NCI-H82 (cell line): ENCODE data around the gene TMEM219.
"Not testable (repeated sequence)": the region's sequence is repeated elsewhere in the genome, so short reads cannot be mapped to it uniquely, and the experiment has no call there.

ENCODE experiments used
- DNase-seq: peaks from one replicate; lab custom pipeline; 2025; lab: John Stamatoyannopoulos, UW

Gene TMEM219, protein sequence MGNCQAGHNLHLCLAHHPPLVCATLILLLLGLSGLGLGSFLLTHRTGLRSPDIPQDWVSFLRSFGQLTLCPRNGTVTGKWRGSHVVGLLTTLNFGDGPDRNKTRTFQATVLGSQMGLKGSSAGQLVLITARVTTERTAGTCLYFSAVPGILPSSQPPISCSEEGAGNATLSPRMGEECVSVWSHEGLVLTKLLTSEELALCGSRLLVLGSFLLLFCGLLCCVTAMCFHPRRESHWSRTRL

GRCh38 chr16:29961479-29962343 is at the start of gene TMEM219:
Gene TMEM219 (plus strand): TSS chr16:29962079. CDS start chr16:29963144, 1,065 bp downstream.
- DNase-seq = peak; percentile 88

DNA sequence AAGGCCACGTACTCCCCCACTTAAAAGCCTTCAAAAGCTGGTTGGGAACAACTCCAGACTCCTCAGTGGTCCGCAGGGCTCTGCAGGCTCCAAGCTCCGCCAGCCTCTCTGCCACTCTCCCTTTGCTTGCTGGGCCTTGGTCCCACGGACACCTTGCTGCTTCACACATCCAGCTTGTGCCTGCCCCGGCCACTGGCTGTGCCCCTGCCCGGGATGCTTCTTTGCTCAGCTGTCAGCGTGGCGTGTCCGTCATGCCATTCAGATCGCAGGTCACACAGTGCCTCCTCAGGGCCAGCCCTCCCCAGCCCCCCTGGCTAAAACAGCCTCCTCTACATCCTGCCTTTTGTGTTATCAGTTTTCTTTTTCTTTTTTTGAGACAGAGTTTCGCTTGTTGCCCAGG is 49.8 kb upstream of the TMEM219 start:
- DNase-seq = no peak

DNA sequence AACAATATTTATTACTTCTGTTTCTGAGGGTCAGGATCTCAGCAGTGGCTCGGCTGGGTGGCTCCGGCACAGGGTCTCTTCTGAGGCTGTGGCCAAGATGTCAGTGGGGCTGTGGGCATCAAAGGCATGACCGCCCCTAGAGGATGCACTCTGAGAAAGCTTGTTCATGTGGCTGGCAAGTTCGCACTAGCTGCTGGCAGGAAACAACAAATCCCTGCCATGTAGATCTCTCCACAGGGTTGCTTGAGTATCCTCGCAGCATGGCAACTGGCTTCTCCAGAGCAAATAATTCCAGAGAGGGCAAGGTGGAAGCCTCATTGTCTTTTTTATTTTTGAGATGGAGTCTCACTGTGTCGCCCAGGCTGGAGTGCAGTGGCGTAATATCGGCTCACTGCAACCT is 48.4 kb upstream of the TMEM219 start:
- DNase-seq = no peak

- no peak for DNase-seq
Observed at GRCh38 chr16:29915590-29916247, 46.2 kb upstream of the TMEM219 start.

DNA sequence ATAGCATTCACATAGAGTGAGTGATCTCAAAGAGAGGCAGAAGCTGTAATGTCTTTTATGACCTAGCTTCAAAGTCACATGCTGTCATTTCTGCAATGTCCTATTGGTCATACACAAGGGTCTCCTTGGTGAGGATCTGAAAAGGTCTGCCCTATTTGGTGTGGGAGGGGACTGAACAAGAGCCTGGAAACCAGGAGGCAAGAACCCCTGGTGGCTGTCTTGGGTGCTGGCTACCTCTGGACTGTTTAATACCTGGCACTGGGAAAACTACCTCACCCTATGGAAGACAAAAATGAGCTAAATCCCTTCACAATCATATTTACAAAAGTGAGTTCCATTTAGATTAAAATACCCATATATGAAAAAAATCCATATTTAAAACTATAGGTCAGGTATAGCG is 44.9 kb upstream of the TMEM219 start:
- no peak for DNase-seq

- DNase-seq = no peak
Observed at GRCh38 chr16:29920288-29921033, 41.4 kb upstream of the TMEM219 start.

DNA sequence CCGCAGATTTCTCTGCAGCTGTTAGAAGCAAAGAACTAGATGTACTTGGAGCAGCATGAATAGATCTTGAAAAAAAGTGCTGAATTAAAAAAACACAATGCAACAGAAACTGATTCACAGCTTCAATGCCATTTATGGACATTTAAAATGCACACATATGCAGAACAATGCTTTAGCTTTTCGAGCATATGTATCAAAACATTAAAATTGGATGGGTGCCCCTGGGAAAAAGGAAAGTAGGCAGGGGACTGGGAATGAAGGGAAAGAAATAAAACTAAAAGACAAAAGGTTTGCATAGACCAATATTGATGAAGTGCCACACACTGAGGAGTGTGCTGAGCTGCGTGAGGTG is 40.9 kb upstream of the TMEM219 start:
- no peak for DNase-seq

GRCh38 chr16:29922326-29922725 is 39.6 kb upstream of the TMEM219 start:
- no peak for DNase-seq

DNA sequence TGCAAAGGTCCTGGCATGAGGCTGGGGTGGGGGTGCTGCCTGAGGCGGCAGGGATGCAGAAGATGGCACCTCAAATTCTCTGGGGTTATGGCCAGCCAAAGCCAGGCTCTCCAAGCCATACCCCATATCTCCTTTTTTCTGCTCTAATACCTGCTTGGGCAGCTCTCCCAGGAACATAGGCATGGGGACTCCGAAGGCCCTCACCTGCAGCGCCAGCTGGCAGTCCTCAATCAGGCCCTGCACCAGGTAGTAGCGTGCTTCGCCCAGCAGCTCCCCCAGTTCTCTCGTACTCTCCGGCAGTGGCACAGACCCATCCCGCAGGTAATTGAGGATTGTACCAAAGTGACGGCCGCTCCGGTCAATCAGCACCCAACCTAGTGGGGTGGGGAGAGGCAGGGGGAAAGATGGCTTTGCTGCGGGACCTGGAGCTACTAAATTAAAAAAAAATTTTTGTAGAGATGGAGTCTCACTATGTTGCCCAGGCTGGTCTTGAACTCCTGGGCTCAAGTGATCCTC is 38.8 kb upstream of the TMEM219 start:
- no peak for DNase-seq

DNA sequence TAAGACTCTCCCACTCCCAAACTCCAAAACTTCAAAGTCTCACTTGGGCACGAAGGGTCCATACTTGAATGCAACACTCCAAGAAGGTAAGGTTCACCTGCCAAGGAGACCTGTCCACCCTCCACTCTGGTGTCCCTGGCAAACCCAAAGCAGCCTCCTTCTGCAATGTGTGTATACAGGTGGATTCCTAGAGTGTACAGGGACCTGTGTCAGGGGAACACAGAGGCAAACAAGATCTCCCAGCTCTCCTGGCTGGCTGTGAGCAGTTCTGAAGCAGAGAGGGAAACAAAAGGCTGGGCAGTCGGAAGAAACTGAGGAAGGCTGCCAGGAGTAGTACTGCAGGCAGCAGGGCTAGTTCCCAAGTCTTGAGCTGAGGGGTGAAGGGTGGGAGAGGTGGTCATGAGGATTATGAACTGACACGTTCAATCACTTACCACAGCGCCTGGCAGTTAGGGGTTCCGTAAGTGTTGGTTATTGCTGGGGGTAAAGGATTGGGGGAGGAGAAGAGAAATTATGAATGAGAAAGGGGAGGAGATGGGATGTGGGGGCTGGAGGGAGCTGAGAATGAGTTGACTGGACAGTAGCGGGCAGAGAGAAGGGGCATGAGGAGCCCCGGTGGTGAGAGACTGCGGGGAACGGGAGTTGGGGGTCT is 36.6 kb upstream of the TMEM219 start:
- no peak for DNase-seq

GRCh38 chr16:29925781-29926710 is 35.8 kb upstream of the TMEM219 start, which contains the start of gene KCTD13:
Gene KCTD13 (minus strand): TSS chr16:29926226. CDS start chr16:29926033, 193 bp downstream.
- peak; percentile 82 for DNase-seq

DNA sequence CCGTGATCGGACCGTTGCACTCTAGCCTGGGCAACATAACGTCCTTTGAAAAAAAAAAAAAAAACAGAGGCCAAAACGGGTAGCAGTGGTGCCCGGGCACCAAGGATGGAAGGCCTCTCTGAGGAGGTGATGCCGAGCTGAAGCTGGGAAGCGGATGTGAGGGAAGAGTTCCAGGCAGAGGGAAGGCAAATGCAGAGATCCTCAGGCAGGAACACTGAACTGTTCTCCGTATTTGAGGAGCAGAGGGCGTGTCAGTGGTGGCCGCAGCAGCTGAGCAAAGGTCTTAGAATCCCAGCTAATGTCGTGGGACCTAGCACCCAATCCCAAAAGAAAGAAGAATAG is 35.2 kb upstream of the TMEM219 start:
- DNase-seq = peak; percentile 61

- DNase-seq = peak; percentile 42
Observed at GRCh38 chr16:29927070-29927905, 34.6 kb upstream of the TMEM219 start.

DNA sequence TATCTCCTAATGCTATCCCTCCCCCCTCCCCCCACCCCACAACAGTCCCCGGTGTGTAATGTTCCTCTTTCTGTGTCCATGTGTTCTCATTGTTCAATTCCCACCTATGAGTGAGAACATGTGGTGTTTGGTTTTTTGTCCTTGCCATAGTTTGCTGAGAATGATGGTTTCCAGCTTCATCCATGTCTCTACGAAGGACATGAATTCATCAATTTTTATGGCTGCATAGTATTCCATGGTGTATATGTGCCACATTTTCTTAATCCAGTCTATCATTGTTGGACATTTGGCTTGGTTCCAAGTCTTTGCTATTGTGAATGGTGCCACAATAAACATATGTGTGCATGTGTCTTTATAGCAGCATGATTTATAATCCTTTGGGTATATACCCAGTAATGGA is 30.1 kb upstream of the TMEM219 start:
- not testable (repeated sequence) for DNase-seq

DNA sequence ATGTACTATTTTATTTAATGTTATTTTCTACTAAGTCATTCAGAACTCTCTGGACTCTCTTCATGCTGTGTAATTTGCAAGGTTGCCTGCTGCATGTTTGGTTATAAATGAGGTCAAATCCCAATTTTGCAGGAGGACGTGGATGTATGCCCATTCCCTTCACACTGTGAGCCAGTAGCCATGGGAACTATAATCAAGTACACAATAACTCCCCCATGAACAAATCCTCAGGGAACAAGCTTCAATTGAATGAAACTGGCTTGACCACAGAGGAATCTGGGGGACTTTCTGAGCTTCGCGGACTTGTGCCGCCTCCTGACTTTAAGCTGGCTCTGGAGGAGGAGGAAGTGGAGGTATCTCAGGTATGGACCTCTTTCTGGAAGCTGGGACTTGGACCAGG is 21.2 kb upstream of the TMEM219 start:
- no peak for DNase-seq

DNA sequence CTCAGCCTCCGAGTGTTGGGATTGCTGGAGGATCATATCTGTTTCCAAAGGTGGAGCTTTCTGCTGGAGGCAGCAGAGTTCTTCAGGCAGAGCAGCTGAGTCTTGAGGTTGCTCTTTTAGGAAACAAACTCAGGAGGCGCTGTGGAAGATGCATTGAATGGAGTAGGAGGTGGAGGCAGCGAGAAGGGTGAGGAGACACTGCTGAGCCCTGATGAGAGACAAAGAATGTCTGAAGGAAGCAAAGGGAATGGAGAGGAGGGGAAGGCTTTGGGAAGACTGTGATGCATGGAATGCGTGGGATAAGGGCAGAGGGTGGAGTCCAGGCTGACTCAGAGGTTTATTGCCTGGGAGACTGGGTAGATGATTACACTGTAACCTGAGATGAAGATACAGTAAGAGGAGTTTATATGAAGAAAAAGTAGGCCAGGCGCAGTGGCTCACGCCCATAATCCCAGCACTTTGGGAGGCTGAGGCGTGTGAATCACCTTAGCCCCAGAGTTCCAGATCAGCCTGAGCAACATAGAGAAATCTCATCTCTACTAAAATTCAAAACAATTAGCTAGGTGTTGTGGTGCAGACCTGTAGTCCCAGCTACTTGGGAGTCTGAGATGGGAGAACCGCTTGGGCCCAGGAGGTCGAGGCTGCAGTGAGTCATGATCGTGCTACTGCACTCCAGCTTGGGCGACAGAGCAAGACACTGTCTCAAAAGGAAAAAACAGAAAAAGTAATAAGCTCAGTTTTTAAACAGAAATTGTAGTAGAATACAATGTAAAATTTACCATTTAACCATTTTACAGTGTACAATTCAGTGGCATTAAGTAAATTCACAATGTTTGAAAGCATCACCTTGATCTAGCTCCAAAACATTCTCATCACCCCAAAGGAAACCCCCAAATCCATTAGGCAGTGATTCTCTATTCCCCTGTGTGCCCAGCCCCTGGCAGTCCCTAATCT is 17.8 kb upstream of the TMEM219 start:
- peak; percentile 70 for DNase-seq

DNA sequence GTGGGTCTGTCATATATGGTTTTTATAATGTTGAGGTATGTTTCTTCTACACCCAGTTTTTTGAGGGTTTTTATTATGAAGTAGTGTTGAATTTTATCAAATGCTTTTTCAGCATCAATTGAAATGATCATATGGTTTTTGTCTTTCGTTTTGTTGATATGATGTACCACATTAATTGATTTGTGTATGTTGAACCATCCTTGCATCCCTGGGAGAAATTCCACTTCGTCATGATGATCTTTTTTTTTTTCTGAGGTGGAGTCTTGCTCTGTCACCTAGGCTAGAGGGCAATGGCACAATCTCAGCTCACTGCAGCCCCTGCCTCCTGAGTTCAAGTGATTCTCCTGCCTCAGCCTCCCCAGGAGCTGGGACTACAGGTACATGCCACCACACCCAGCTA is 14.0 kb upstream of the TMEM219 start:
- no peak for DNase-seq

- DNase-seq = no peak
Observed at GRCh38 chr16:29950806-29951461, 10.9 kb upstream of the TMEM219 start.
